H9 (cell line): ENCODE results near the gene SKAP1. TPM values are rescaled to one million over a fixed set of nuclear protein-coding genes. Genes with fewer than 3 reads are reported as not detected.

Source experiments
- DNase-seq: peaks from one replicate; pipeline ENCODE4 v3.0.0-alpha.2; 2017
- H2AFZ ChIP-seq: one replicate; pipeline ENCODE4 v1.6.1; 2013; ENCODE audit warnings: mild to moderate bottlenecking, low read length, control low read depth, moderate library complexity
- H2AK5ac ChIP-seq: 2 replicates; pipeline ENCODE4 v1.6.1; 2013; ENCODE audit warnings: low read length, control low read depth, mixed read lengths; ENCODE audit not compliant: insufficient read length
- H2BK120ac ChIP-seq: one replicate; pipeline ENCODE4 v1.6.1; 2013; ENCODE audit warnings: low read depth, mild to moderate bottlenecking, low read length, control low read depth, inconsistent platforms; ENCODE audit not compliant: poor library complexity, severe bottlenecking
- H2BK12ac ChIP-seq: 2 replicates; pipeline ENCODE4 v1.6.1; 2013; ENCODE audit warnings: low read length, control low read depth, mixed read lengths, low read depth; ENCODE audit not compliant: insufficient read length
- H2BK15ac ChIP-seq: 2 replicates; pipeline ENCODE4 v1.6.1; 2013; ENCODE audit warnings: low read depth, low read length, control low read depth
- H2BK20ac ChIP-seq: one replicate; pipeline ENCODE4 v1.6.1; 2013; ENCODE audit warnings: low read depth, mild to moderate bottlenecking, low read length, control low read depth, inconsistent platforms; ENCODE audit not compliant: poor library complexity, severe bottlenecking
- H2BK5ac ChIP-seq: 2 replicates; pipeline ENCODE4 v1.6.1; 2013; ENCODE audit warnings: low read length, control low read depth, mixed read lengths; ENCODE audit not compliant: insufficient read length
- H3K14ac ChIP-seq: 2 replicates; pipeline ENCODE4 v1.6.1; 2013; ENCODE audit warnings: low read length, control low read depth; ENCODE audit not compliant: insufficient read depth
- H3K18ac ChIP-seq: 2 replicates; pipeline ENCODE4 v1.6.1; 2013; ENCODE audit warnings: low read depth, mild to moderate bottlenecking, mixed read lengths, low read length, control low read depth; ENCODE audit not compliant: insufficient read length
- H3K23ac ChIP-seq: 2 replicates; pipeline ENCODE4 v1.6.1; 2013; ENCODE audit warnings: low read length, control low read depth, mixed read lengths, low read depth; ENCODE audit not compliant: insufficient read length
- H3K23me2 ChIP-seq: 2 replicates; pipeline ENCODE4 v1.6.1; 2013; ENCODE audit warnings: low read depth, mild to moderate bottlenecking, mixed read lengths, low read length, control low read depth; ENCODE audit not compliant: insufficient read length, poor library complexity, severe bottlenecking
- H3K27ac ChIP-seq: 2 replicates; pipeline ENCODE4 v1.5.1; 2013; ENCODE audit warnings: low read length, control low read depth, mixed read lengths, low read depth; ENCODE audit not compliant: insufficient read length
- H3K27me3 ChIP-seq: 2 replicates; pipeline ENCODE4 v1.6.1; 2013; ENCODE audit warnings: low read length, control low read depth, inconsistent platforms; ENCODE audit not compliant: insufficient read depth
- H3K4ac ChIP-seq: 2 replicates; pipeline ENCODE4 v1.6.1; 2013; ENCODE audit warnings: low read depth, mild to moderate bottlenecking, control low read depth, inconsistent platforms, low read length, moderate library complexity
- H3K4me1 ChIP-seq: 2 replicates; pipeline ENCODE4 v1.6.1; 2013; ENCODE audit warnings: low read length, control low read depth, inconsistent platforms; ENCODE audit not compliant: insufficient read depth
- H3K4me2 ChIP-seq: 2 replicates; pipeline ENCODE4 v1.6.1; 2013; ENCODE audit warnings: low read length, control low read depth, mixed read lengths; ENCODE audit not compliant: insufficient read length, insufficient read depth
- H3K56ac ChIP-seq: 2 replicates; pipeline ENCODE4 v1.6.1; 2013; ENCODE audit warnings: low read depth, mild to moderate bottlenecking, mixed read lengths, low read length, control low read depth; ENCODE audit not compliant: insufficient read length
- H3K79me1 ChIP-seq: 2 replicates; pipeline ENCODE4 v1.6.1; 2013; ENCODE audit warnings: low read depth, mild to moderate bottlenecking, moderate library complexity, low read length, control low read depth, inconsistent platforms; ENCODE audit not compliant: insufficient read depth, poor library complexity, severe bottlenecking
- H3K79me2 ChIP-seq: 2 replicates; pipeline ENCODE4 v1.6.1; 2013; ENCODE audit warnings: low read length, control low read depth, inconsistent platforms; ENCODE audit not compliant: insufficient read depth
- H3K9ac ChIP-seq: 2 replicates; pipeline ENCODE4 v1.6.1; 2013; ENCODE audit warnings: low read length, control low read depth, mixed read lengths; ENCODE audit not compliant: insufficient read length; ENCODE audit errors: extremely low read depth
- H3K9me3 ChIP-seq: one replicate; pipeline ENCODE4 v1.6.1; 2013; ENCODE audit warnings: low read depth, low read length, inconsistent platforms; ENCODE audit not compliant: control insufficient read depth
- H3T11ph ChIP-seq: one replicate; pipeline ENCODE4 v1.6.1; 2013; ENCODE audit warnings: mild to moderate bottlenecking, low read length, control low read depth, inconsistent platforms
- H4K20me1 ChIP-seq: one replicate; pipeline ENCODE4 v1.6.1; 2013; ENCODE audit not compliant: control insufficient read depth, insufficient read length, insufficient read depth
- H4K5ac ChIP-seq: 2 replicates; pipeline ENCODE4 v1.6.1; 2013; ENCODE audit warnings: low read depth, mild to moderate bottlenecking, mixed read lengths, low read length, control low read depth; ENCODE audit not compliant: insufficient read length
- H4K8ac ChIP-seq: replicated peaks from 2 replicates; pipeline ENCODE4 v1.6.1; 2013; ENCODE audit warnings: low read length, control low read depth, mixed read lengths, low read depth; ENCODE audit not compliant: insufficient read length
- H4K91ac ChIP-seq: 2 replicates; pipeline ENCODE4 v1.6.1; 2013; ENCODE audit warnings: low read depth, mild to moderate bottlenecking, moderate library complexity, mixed read lengths, low read length, control low read depth; ENCODE audit not compliant: insufficient read length
- H3K27ac Mint-ChIP-seq, 3 experiments: 2 replicates in 2 of 3; 3 replicates in 1 of 3; pipeline ENCODE4 v1.8.0; 2020 to 2021; ENCODE audit warnings: mixed read lengths in 3 of 3, mild to moderate bottlenecking in 1 of 3, moderate library complexity in 1 of 3
- H3K27me3 Mint-ChIP-seq: 2 replicates; pipeline ENCODE4 v1.8.0; 2021; ENCODE audit warnings: low read depth, mild to moderate bottlenecking, moderate library complexity, mixed read lengths
- H3K36me3 Mint-ChIP-seq, 3 experiments: 2 replicates in 2 of 3; 3 replicates in 1 of 3; pipeline ENCODE4 v1.8.0; 2020 to 2021; ENCODE audit warnings: low read depth in 3 of 3, mixed read lengths in 3 of 3; ENCODE audit not compliant: insufficient read depth in 1 of 3
- H3K4me1 Mint-ChIP-seq, 2 experiments: 2 replicates each; pipeline ENCODE4 v1.8.0; 2020; ENCODE audit warnings: mixed read lengths in 2 of 2
- H3K4me3 Mint-ChIP-seq, 2 experiments: 2 replicates in 1 of 2; 3 replicates in 1 of 2; pipeline ENCODE4 v1.8.0; 2020 to 2021; ENCODE audit warnings: mild to moderate bottlenecking in 2 of 2, mixed read lengths in 2 of 2, moderate library complexity in 1 of 2
- H3K9me3 Mint-ChIP-seq, 2 experiments: 2 replicates in 1 of 2; 3 replicates in 1 of 2; pipeline ENCODE4 v1.8.0; 2020; ENCODE audit warnings: mild to moderate bottlenecking in 2 of 2, mixed read lengths in 2 of 2, moderate library complexity in 1 of 2
- CTCF ChIP-seq: fragments of 200-600 bp; sonication (generic); conservative IDR thresholded peaks from 3 replicates; pipeline ENCODE4 v1.8.0; 2021; ENCODE audit warnings: antibody characterized with exemption, mild to moderate bottlenecking
- WGBS: extraction: QIAGEN DNeasy Blood & Tissue Kit; methylation state at CpG from one replicate; pipeline ENCODE4 v1.1.7; 2013; ENCODE audit warnings: missing lambda C conversion rate, low lambda C conversion rate, mixed read lengths; ENCODE audit not compliant: insufficient read length; ENCODE audit errors: extremely low coverage; 5-methylcytosine and 5-hydroxymethylcytosine counted together
- total RNA-seq: library from RNA; stranded (reverse); gene quantifications from 2 replicates; pipeline ENCODE4 v1.2.1, GENCODE V29; 2021

SKAP1 gene
- total RNA-seq, 1 experiment from 2014 or later: not detected

GRCh38 chr17:48469227-48469626 is 39.2 kb upstream of the SKAP1 start:
- no peak overlapping the region for H4K5ac ChIP-seq
- no peaks in the 10 kb centered on the region for H3K79me2 ChIP-seq
- no peak overlapping the region for H4K91ac ChIP-seq
- H4K20me1 ChIP-seq: no peaks in the 10 kb centered on the region
- H2AFZ ChIP-seq: no peak overlapping the region
- no peak overlapping the region for H3K4me3 Mint-ChIP-seq
- TF ChIP-seq CTCF: no peak
- no peak overlapping the region for H3K27ac ChIP-seq
- no peak for DNase-seq
- H3K27ac Mint-ChIP-seq: no peak overlapping the region
- H3K9me3 Mint-ChIP-seq: no peaks in the 10 kb centered on the region
- no peak overlapping the region for H2BK120ac ChIP-seq
- 0 out of 2 replicates have a peak, but pooled peaks cover 2% of the 10 kb centered on the region for H3K27me3 ChIP-seq
- H3K4me1 ChIP-seq: peaks cover 7% of the 10 kb centered on the region
- no peak overlapping the region for H3K56ac ChIP-seq
- no peak overlapping the region for H2BK5ac ChIP-seq
- no peak overlapping the region for H2BK12ac ChIP-seq
- H3K4ac ChIP-seq: no peak overlapping the region
- no peak overlapping the region for H4K8ac ChIP-seq
- no peaks in the 10 kb centered on the region for H3K23me2 ChIP-seq
- H3K4me1 Mint-ChIP-seq: peaks cover 18 to 28% of the 10 kb centered on the region in 2 experiments
- no peak overlapping the region for H2AK5ac ChIP-seq
- H2BK20ac ChIP-seq: no peak overlapping the region
- no peaks in the 10 kb centered on the region for H3K9me3 ChIP-seq
- no peak overlapping the region for H3K23ac ChIP-seq
- no peaks in the 10 kb centered on the region for H3K36me3 Mint-ChIP-seq
- WGBS: no CpG with 5 or more reads among the region's 3 CpGs
- no peak overlapping the region for H3K9ac ChIP-seq
- no peak overlapping the region for H2BK15ac ChIP-seq
- H3K14ac ChIP-seq: no peak overlapping the region
- H3K79me1 ChIP-seq: no peaks in the 10 kb centered on the region
- H3T11ph ChIP-seq: no peak overlapping the region
- no peak overlapping the region for H3K18ac ChIP-seq
- no peak overlapping the region for H3K4me2 ChIP-seq
- H3K27me3 Mint-ChIP-seq: peaks cover 66% of the 10 kb centered on the region
